ENCODE measurements around the gene DPYD.

Gene DPYD

GRCh38 chr1:97792655-97793054, 128.2 kb downstream of the DPYD start:
- in situ Hi-C loops (cut with MboI; ENCODE audit: low sequenced_read_pairs), result no loop called here

GRCh38 chr1:97791251-97791650, 129.6 kb downstream of the DPYD start:
- in situ Hi-C loops (cut with MboI; ENCODE audit: low sequenced_read_pairs), result no loop called here

GRCh38 chr1:97787231-97787630, 133.6 kb downstream of the DPYD start:
- in situ Hi-C loops (cut with MboI; ENCODE audit: low sequenced_read_pairs), result no loop called here

- in situ Hi-C loops (cut with MboI; ENCODE audit: low sequenced_read_pairs), result no loop called here
Observed at GRCh38 chr1:97784661-97785060, 136.2 kb downstream of the DPYD start.

GRCh38 chr1:97783751-97784150, 137.1 kb downstream of the DPYD start:
- in situ Hi-C loops (cut with MboI; ENCODE audit: low sequenced_read_pairs), result no loop called here

GRCh38 chr1:97781762-97782337, 139.0 kb downstream of the DPYD start:
- in situ Hi-C loops (cut with MboI; ENCODE audit: low sequenced_read_pairs), result no loop called here

- in situ Hi-C loops (cut with MboI; ENCODE audit: low sequenced_read_pairs), result no loop called here
Observed at GRCh38 chr1:97780884-97781283, 139.9 kb downstream of the DPYD start.

- in situ Hi-C loops (cut with MboI; ENCODE audit: low sequenced_read_pairs), result no loop called here
Observed at GRCh38 chr1:97778718-97779117, 142.1 kb downstream of the DPYD start.

- in situ Hi-C loops (cut with MboI; ENCODE audit: low sequenced_read_pairs), result no loop called here
Observed at GRCh38 chr1:97770376-97770775, 150.5 kb downstream of the DPYD start.

GRCh38 chr1:97767381-97767780, 153.5 kb downstream of the DPYD start:
- in situ Hi-C loops (cut with MboI; ENCODE audit: low sequenced_read_pairs), result no loop called here

GRCh38 chr1:97764991-97765390, 155.8 kb downstream of the DPYD start:
- in situ Hi-C loops (cut with MboI; ENCODE audit: low sequenced_read_pairs), result no loop called here

- in situ Hi-C loops (cut with MboI; ENCODE audit: low sequenced_read_pairs), result no loop called here
Observed at GRCh38 chr1:97761637-97762036, 159.2 kb downstream of the DPYD start.

- in situ Hi-C loops (cut with MboI; ENCODE audit: low sequenced_read_pairs), result no loop called here
Observed at GRCh38 chr1:97759078-97759477, 161.8 kb downstream of the DPYD start.

GRCh38 chr1:97758541-97759057, 162.2 kb downstream of the DPYD start:
- in situ Hi-C loops (cut with MboI; ENCODE audit: low sequenced_read_pairs), result no loop called here

- in situ Hi-C loops (cut with MboI; ENCODE audit: low sequenced_read_pairs), result no loop called here
Observed at GRCh38 chr1:97745912-97746311, 174.9 kb downstream of the DPYD start.

- in situ Hi-C loops (cut with MboI; ENCODE audit: low sequenced_read_pairs), result no loop called here
Observed at GRCh38 chr1:97744977-97745376, 175.9 kb downstream of the DPYD start.

- in situ Hi-C loops (cut with MboI; ENCODE audit: low sequenced_read_pairs), result no loop called here
Observed at GRCh38 chr1:97743129-97743528, 177.7 kb downstream of the DPYD start.

- in situ Hi-C loops (cut with MboI; ENCODE audit: low sequenced_read_pairs), result no loop called here
Observed at GRCh38 chr1:97740891-97741290, 179.9 kb downstream of the DPYD start.

GRCh38 chr1:97739596-97740103, 181.2 kb downstream of the DPYD start:
- in situ Hi-C loops (cut with MboI; ENCODE audit: low sequenced_read_pairs), result no loop called here

- in situ Hi-C loops (cut with MboI; ENCODE audit: low sequenced_read_pairs), result no loop called here
Observed at GRCh38 chr1:97738270-97738669, 182.6 kb downstream of the DPYD start.

GRCh38 chr1:97730271-97730670, 190.6 kb downstream of the DPYD start:
- in situ Hi-C loops (cut with MboI; ENCODE audit: low sequenced_read_pairs), result no loop called here

GRCh38 chr1:97728436-97728835, 192.4 kb downstream of the DPYD start:
- in situ Hi-C loops (cut with MboI; ENCODE audit: low sequenced_read_pairs), result no loop called here

- in situ Hi-C loops (cut with MboI; ENCODE audit: low sequenced_read_pairs), result no loop called here
Observed at GRCh38 chr1:97727029-97727428, 193.8 kb downstream of the DPYD start.
